GM21367 (cell line): ENCODE measurements around the gene PSMC5.

ENCODE experiments used
- ATAC-seq: cut with Tn5 transposase; IDR thresholded peaks from one replicate; pipeline ENCODE4 v1.9.1; 2021; ENCODE audit not compliant: unreplicated experiment

PSMC5 gene

GRCh38 chr17:63820963-63821561 is 6.2 kb upstream of the PSMC5 start:
- ATAC-seq: no peak

- no peak for ATAC-seq
These were observed 5.4 kb upstream of the PSMC5 start for GRCh38 chr17:63821804-63822203.

DNA sequence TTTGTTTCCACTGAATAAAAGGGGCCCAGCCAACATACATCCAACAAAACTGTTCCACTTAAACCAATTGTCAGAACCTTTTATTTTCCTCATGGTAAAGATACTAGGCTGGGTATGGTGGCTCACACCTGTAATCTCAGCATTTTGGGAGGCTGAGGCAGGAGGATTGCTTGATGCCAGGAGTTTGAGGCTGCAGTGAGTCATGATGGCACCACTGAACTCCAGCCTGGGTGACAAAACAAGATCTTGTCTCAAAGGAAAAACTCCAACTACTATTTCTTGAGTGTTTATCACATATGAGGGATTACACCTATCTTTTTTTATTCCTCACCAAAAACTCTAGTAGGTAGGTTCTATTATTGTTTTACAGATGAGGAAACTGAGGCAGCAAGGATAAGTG is 4.7 kb upstream of the PSMC5 start:
- ATAC-seq: no peak

DNA sequence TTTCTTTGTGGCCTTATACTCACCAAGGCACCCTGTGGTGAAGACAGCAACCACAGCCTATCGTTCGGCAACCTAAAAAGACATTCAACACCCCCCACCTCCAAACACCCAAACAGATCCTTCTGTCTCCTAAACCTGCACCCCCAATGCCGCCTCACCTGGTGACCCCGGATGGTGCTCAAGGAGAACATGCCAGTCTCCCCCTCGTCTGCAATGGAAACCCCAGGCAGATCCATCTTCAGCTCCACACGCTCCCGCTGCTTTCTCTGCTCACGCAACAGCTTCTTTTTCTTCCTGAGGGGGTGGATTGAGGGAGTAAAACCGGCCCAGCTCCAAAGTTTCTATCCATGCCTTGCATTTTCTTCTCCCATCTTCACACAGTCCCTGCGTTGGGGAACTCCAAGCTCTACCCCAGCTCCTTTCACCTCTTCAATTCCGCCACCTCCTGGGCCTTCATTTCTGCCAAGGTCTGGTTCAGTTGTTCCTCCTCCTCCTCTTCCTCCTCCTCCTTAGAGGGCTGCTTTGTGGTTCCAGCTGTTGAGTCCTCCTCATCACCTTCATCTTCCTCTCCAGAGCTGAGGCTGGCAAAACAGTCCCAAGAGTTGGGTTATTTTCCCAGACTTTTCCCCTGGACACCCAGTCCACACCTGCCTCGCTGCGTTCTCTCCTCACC is 3.4 kb upstream of the PSMC5 start:
- ATAC-seq: no peak

GRCh38 chr17:63824362-63824761 is 2.9 kb upstream of the PSMC5 start:
- ATAC-seq: no peak

GRCh38 chr17:63826468-63827001 is 696 bp upstream of the PSMC5 start:
- ATAC-seq: no peak

DNA sequence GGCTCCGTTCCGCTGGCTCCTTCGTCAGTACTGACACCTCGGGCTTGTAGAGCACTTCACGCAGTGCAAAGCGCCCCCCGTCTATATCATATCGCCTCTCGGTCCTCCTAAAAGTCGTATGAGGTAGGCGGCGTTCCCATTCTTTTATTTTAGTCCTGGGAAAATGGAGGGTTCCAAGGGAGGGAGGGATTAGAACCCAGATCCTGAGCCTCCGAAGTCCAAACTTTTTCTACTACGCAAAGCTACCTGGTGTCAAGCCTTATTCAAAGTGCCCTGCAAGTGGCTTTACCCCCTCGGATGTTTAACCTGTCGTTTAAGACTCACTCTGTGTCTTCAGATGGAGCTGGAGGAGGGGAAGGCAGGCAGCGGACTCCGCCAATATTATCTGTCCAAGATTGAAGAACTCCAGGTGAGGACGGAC is 580 bp downstream of the PSMC5 start:
- ATAC-seq: no peak

- no peak for ATAC-seq
These were observed 1.7 kb downstream of the PSMC5 start for GRCh38 chr17:63828936-63829335.

- no peak for ATAC-seq
These were observed 3.0 kb downstream of the PSMC5 start for GRCh38 chr17:63830278-63830677.

DNA sequence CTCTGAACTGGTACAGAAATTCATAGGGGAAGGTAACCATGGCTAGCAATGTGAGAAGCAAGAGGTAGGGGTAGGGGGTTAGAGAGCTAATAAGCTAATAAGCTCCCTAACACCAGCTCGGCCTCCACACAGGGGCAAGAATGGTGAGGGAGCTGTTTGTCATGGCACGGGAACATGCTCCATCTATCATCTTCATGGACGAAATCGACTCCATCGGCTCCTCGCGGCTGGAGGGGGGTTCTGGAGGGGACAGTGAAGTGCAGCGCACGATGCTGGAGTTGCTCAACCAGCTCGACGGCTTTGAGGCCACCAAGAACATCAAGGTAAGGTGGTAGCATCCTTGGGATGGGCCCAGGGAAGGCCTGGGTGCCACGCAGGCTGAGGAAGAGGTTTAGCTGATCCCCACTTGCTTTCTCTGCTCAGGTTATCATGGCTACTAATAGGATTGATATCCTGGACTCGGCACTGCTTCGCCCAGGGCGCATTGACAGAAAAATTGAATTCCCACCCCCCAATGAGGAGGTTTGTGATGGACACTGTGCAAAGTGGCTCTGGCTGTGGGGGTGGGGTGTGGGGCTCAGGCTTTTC is 3.8 kb downstream of the PSMC5 start:
- ATAC-seq: no peak

- no peak for ATAC-seq
These were observed 4.3 kb downstream of the PSMC5 start for GRCh38 chr17:63831505-63831904.

DNA sequence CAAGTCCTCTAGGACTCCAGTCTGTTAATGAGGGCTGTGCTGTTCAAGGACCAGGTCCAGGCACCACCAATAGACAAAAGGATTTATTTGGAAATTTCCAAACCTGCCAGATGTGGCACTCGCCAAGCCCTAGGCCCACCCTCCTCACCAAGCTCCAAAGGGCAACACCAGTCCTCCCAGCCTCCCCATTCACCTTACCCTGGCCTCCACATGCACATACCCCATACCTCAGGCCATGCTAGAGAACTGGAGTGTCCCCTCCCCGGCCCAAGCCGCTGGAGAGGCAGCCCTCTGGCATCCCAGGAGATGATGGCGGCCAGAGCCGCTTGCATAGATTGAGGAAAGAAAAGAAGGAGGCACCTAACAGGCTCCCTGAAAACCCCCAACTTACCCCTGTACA is 4.8 kb downstream of the PSMC5 start:
- ATAC-seq: no peak

GRCh38 chr17:63832455-63832854 is 5.2 kb downstream of the PSMC5 start:
- ATAC-seq: no peak

- no peak for ATAC-seq
These were observed 6.0 kb downstream of the PSMC5 start for GRCh38 chr17:63833026-63833740.

GRCh38 chr17:63833741-63834373 is 6.6 kb downstream of the PSMC5 start:
- ATAC-seq: no peak

GRCh38 chr17:63834431-63835166 is 7.4 kb downstream of the PSMC5 start:
- ATAC-seq: peak; percentile 43

DNA sequence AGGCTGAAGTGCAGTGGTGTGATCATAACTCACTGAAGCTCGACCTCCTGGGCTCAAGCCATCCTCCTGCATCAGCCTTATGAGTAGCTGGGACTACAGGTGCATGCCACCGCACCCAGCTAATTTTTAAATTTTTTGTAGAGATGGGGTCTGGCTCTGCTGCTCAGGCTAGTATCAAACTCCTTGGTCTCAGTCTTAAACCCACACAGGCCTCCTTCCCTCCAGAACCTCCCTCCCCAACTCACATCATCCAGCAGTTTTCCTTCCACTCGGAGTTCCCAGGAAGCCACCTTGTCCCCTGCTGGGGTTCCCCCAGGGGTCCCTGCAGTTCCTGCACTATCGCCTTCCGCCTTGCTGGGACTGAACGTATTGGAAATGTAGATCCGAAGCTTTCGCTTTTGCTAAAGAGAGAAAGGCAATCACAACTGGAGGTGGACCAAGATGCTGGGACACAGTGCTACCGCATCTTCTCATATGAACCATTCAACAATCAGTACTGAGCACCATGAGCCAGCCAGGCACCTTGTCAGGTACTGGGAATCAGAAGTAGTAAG is 8.0 kb downstream of the PSMC5 start:
- no peak for ATAC-seq

DNA sequence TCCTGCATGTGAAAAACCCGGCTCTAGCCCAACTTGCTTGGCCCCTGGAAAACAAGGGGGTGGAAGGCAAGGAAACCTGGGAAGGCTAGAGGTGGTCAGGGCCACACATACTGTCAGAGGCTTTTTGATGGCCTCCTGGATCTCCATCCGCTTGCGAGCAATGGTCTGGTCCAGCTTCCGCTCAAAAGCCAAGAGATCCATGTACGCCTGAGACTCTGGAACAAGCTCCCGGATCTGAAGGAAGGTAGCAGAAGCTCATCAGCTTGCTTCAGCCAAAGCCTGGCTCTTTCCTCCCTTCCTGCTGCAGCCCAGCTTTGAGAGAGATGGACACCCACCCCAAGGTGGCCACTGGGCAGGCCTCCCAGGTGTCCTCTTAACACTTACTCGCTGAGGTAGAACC is 9.6 kb downstream of the PSMC5 start:
- ATAC-seq: no peak

- ATAC-seq: no peak
These were observed 10.2 kb downstream of the PSMC5 start for GRCh38 chr17:63837480-63837879.

- ATAC-seq: no peak
These were observed 10.8 kb downstream of the PSMC5 start for GRCh38 chr17:63837962-63838600.
